Kidney epithelial cell (primary cell): ENCODE results near the gene EMSY. TPM values are rescaled to one million over a fixed set of nuclear protein-coding genes. Genes with fewer than 3 reads are reported as not detected.

Experiments used
- DNase-seq: peaks from one replicate; pipeline ENCODE4 v3.0.0-alpha.2; 2010; ENCODE audit warnings: low read depth
- H3K27me3 ChIP-seq: 2 replicates; pipeline ENCODE4 v1.6.0; 2011; ENCODE audit warnings: low read length; ENCODE audit not compliant: control insufficient read depth, insufficient read depth
- H3K36me3 ChIP-seq: 2 replicates; pipeline ENCODE4 v1.5.1; 2011; ENCODE audit warnings: low read length; ENCODE audit not compliant: control insufficient read depth, insufficient read depth
- H3K4me3 ChIP-seq: 2 replicates; pipeline ENCODE4 v1.5.1; 2011; ENCODE audit warnings: low read depth, mild to moderate bottlenecking, control low read depth, low read length
- CTCF ChIP-seq: IDR thresholded peaks from 2 replicates; pipeline ENCODE4 v1.5.1; 2011; ENCODE audit warnings: mild to moderate bottlenecking, moderate library complexity, low read length, control low read depth, inconsistent platforms; ENCODE audit not compliant: insufficient read depth, poor library complexity, severe bottlenecking
- total RNA-seq: library from RNA; depleted of rRNA; stranded (reverse); fragments of >200 nt; gene quantifications from 2 replicates; pipeline ENCODE4 v1.2.3, GENCODE V29; 2015

EMSY gene
- total RNA-seq, 1 donor from 2014 or later = 15.2 TPM

- H3K36me3 ChIP-seq = peaks cover 1% of the 10 kb centered on the region
- TF ChIP-seq CTCF = no peak
- no peak for DNase-seq
Observed at GRCh38 chr11:76459846-76460245, 15.0 kb downstream of the EMSY start.

GRCh38 chr11:76462317-76462716, 17.5 kb downstream of the EMSY start:
- Histone ChIP-seq H3K27me3 (no peaks in the 10 kb centered on the region), H3K4me3 (no peak overlapping the region), H3K36me3 (peaks cover 1% of the 10 kb centered on the region)
- no peak for TF ChIP-seq CTCF
- no peak for DNase-seq

More at GRCh38 chr11:76459846-76460245, 15.0 kb downstream of the EMSY start:
- Histone ChIP-seq H3K27me3 (no peaks in the 10 kb centered on the region), H3K4me3 (no peak overlapping the region)

- TF ChIP-seq CTCF = no peak
- Histone ChIP-seq H3K4me3 (no peak overlapping the region), H3K27me3 (no peaks in the 10 kb centered on the region), H3K36me3 (peaks cover 1% of the 10 kb centered on the region)
- no peak for DNase-seq
Observed at GRCh38 chr11:76465701-76466100, 20.9 kb downstream of the EMSY start.

- H3K36me3 ChIP-seq = peaks cover 1% of the 10 kb centered on the region
Observed at GRCh38 chr11:76466666-76467065, 21.8 kb downstream of the EMSY start.

GRCh38 chr11:76469141-76469540, 24.3 kb downstream of the EMSY start:
- no peaks in the 10 kb centered on the region for H3K27me3 ChIP-seq
- peaks cover 2% of the 10 kb centered on the region for H3K36me3 ChIP-seq
- no peak overlapping the region for H3K4me3 ChIP-seq
- no peak for DNase-seq
- TF ChIP-seq CTCF = no peak

More at GRCh38 chr11:76466666-76467065, 21.8 kb downstream of the EMSY start:
- Histone ChIP-seq H3K27me3 (no peaks in the 10 kb centered on the region), H3K4me3 (no peak overlapping the region)
- DNase-seq = no peak
- TF ChIP-seq CTCF = no peak

- Histone ChIP-seq H3K4me3 (no peak overlapping the region), H3K36me3 (peaks cover 2% of the 10 kb centered on the region), H3K27me3 (no peaks in the 10 kb centered on the region)
- no peak for DNase-seq
- TF ChIP-seq CTCF = no peak
Observed at GRCh38 chr11:76471382-76471781, 26.6 kb downstream of the EMSY start.
